Activated CD4-positive, alpha-beta T cell treated with anti-CD3 and anti-CD28 coated beads, Interleukin-2, Interleukin-4, amounts not matched to agents 100 ng/mL and 50 ng/mL, durations not matched to agents 16 hours and 8 hours (primary cell): ENCODE measurements around the gene STXBP2.

ENCODE experiments used
- DNase-seq: peaks from one replicate; pipeline ENCODE4 v3.0.0-alpha.2; 2020; ENCODE audit warnings: low spot score

STXBP2 gene

DNA sequence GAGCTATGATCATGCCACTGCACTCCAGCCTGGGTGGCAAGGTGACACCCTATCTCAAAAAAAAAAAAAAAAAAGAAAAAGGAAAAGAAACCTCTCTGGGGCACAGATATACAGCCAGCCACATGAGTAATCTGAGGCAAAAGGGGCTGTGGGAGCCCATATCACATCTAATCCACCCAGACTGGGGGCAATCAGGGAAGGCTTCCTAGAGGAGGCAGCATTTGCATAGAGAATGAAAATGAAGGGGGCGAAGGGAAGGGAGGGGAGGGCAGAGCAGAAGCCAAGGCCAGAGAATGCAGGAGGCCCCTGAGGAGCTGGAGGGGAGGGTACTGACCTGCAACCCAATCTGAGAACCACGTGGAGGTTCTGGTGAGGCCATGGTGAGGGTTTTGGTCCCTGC is 13.2 kb downstream of the STXBP2 start:
- DNase-seq, result no peak

- peak; percentile 82 for DNase-seq
These were observed 15.2 kb downstream of the STXBP2 start for GRCh38 chr19:7652061-7652641.

GRCh38 chr19:7654401-7654800 is 17.5 kb downstream of the STXBP2 start:
- no peak for DNase-seq

DNA sequence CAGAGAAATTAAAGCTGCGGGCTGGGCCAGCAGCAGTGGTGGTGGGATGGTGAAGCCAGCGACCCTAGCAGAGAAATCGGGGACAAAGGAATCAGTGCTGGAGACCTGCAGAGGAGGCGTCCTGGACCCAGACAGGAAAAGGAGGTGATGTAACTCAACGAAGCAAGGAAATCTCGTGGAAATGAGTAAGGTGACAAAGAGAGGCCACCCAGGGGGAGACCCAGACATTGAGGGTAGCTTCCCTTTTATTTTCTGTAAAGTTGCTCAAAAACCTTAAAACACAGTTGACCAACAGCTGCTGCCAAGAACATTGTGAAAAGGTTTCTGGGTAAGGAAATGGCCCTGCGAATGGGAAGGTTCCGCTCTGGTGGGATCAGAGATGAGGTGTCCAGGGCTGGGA is 18.7 kb downstream of the STXBP2 start:
- no peak for DNase-seq

GRCh38 chr19:7657131-7657751 is 20.3 kb downstream of the STXBP2 start:
- DNase-seq, result no peak

GRCh38 chr19:7658219-7658686 is 21.3 kb downstream of the STXBP2 start:
- DNase-seq, result peak; percentile 66

GRCh38 chr19:7661744-7662538 is 25.0 kb downstream of the STXBP2 start:
- no peak for DNase-seq

- no peak for DNase-seq
These were observed 25.7 kb downstream of the STXBP2 start for GRCh38 chr19:7662657-7663056.

DNA sequence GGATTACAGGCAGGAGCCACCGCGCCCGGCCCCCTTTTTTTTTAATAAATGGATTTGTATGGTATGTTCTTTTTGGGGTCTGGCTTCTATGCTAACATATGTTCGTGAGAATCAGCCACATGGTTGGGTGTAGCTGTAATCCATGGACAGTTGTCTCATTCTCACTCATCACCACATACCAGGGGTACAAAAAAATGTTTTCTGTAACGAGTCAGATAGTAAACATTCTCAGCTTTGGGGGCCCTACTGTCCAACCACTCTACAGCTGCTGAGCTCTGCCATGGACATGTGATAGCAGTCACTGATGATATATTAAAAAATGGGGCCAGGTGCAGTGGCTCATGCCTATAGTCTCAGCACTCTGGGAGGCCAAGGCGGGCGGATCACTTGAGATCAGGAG is 26.8 kb downstream of the STXBP2 start:
- no peak for DNase-seq

- DNase-seq, result no peak
These were observed 28.2 kb downstream of the STXBP2 start for GRCh38 chr19:7665076-7665475.

- DNase-seq, result no peak
These were observed 31.9 kb downstream of the STXBP2 start, which contains the start of gene RETN for GRCh38 chr19:7668842-7669241. Gene RETN (plus strand): TSS chr19:7669049. CDS start chr19:7669327, 278 bp downstream.

GRCh38 chr19:7669641-7670040 is 32.7 kb downstream of the STXBP2 start:
- no peak for DNase-seq

- no peak for DNase-seq
These were observed 33.4 kb downstream of the STXBP2 start for GRCh38 chr19:7670150-7670783.

DNA sequence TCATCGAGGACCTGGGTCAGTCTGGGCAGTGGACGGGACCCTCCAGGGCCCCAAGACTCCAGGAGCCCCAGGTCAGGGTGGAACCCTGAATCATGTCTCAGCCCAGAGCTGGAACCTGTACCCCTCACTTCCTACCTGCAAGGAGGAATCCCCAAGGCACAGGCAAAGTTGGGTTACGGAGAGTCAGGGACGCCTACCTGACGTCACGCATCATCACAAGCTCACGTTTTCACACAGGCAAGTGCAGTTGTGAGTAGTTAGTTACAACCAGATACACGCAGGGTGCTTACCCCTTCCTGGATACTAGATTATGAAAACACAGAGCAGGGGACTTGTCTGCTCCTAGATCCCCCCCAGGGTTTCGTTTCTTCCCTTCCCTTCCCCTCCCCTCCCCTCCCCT is 33.9 kb downstream of the STXBP2 start:
- DNase-seq, result no peak

DNA sequence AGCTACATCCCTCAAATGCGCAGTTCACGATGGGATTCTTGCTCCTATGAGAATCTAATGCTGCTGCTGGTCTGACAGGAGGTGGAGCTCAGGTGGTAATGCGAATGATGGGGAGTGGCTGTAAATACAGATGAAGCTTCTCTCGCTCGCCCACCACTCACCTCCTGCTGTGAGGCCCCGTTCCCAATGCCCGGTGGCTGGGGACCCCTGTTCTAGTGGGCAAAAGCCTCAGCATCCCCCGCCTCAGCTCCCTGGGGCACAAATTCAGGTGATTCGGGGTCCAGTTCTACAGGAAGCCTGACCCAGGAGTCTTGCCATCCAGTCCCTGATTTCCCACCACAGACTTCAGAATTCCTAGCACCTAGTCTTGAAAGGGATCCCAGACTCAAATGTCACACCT is 35.6 kb downstream of the STXBP2 start:
- DNase-seq, result no peak

GRCh38 chr19:7674010-7675005 is 37.4 kb downstream of the STXBP2 start:
- DNase-seq, result peak; percentile 33

DNA sequence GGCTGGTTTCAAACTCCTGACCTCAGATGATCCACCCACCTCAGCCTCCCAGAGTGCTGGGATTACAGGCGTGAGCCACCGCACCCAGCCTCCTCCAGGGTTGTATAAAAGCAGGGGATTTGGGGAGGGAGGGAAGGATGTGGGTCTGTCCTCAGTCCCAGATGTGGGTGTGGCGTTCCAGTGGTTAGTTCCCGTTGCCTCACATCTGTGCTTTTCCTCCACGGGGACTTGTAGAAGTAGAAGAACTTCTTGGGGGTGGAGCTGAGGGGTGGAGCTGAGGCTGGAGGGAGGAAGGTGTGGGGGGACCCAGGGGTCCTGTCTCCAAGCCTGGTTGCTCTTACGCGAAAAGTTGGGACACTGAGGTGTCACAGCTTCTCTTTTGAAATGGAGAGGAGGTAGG is 39.5 kb downstream of the STXBP2 start:
- DNase-seq, result no peak

DNA sequence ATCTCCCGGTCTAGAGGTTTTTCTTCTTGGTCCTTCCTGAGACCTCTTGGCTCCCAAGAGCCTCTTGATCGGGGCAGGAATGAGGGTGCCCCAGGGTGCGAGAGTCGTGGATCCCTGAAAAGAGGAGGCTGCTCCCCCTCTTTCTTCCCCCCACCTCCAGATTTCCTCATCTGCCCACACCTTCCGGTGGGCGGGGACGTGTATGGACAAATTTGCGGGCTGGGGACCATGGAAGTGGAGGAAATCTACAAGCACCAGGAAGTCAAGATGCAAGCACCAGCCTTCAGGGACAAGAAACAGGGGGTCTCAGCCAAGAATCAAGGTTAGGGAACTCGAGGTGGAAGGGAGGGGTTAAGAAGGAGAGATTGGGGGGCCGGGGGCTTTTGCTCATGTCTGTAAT is 39.9 kb downstream of the STXBP2 start, which contains the start of gene MCEMP1:
TSS of gene MCEMP1 (plus strand) at position 237 of the 400 bp plus-strand sequence. CDS start at position 268, 31 bp downstream.
- no peak for DNase-seq

DNA sequence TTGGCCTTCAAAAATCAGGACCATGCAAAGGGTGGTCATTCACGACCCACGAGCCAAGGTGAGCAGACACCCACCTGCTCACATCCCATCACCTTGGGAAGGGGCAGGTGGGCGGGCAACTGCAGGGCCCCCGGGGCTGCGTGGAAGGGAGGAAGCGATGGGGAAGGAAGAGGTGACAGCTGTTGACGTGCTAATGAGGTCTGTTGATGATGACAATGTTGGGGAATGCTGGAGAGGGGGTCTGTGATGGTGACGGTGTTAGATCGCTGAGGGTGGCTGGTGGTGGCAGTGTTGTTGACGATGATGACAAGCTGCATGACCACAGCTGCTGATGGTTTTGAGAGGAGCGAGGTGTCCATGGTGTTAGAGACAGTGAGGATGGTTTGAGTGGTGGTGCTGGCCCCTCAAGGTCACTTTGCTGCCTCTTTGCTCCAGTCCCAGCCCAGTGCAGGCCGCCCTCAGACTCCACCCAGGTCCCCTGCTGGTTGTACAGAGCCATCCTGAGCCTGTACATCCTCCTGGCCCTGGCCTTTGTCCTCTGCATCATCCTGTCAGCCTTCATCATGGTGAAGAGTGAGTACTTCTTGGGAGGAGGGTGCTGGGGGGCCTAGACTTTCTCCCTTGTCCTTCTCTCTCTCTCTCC is 40.9 kb downstream of the STXBP2 start:
- DNase-seq, result no peak

GRCh38 chr19:7678971-7679751 is 42.3 kb downstream of the STXBP2 start:
- DNase-seq, result peak; percentile 70
